ENCODE measurements around the gene COIL.
"Not testable (repeated sequence)": the region's sequence is repeated elsewhere in the genome, so short reads cannot be mapped to it uniquely, and the experiment has no call there.

The COIL gene

GRCh38 chr17:56978441-56979090 is 17.7 kb upstream of the COIL start:
- DNase-seq: no peak

- peak; percentile 78 for DNase-seq
Measured at GRCh38 chr17:56977673-56978395, 17.0 kb upstream of the COIL start, which contains the start of gene SCPEP1. Gene SCPEP1, plus strand, starts transcription at chr17:56978131. Its CDS starts 29 bp downstream, at chr17:56978160.

GRCh38 chr17:56976941-56977608 is 16.2 kb upstream of the COIL start:
- DNase-seq: no peak

GRCh38 chr17:56975656-56976055 is 14.8 kb upstream of the COIL start:
- DNase-seq: no peak

- DNase-seq: no peak
Measured at GRCh38 chr17:56974055-56974454, 13.2 kb upstream of the COIL start.

GRCh38 chr17:56973520-56973919 is 12.7 kb upstream of the COIL start:
- no peak for DNase-seq

- DNase-seq: no peak
Measured at GRCh38 chr17:56972111-56972730, 11.4 kb upstream of the COIL start.

GRCh38 chr17:56970974-56971373 is 10.1 kb upstream of the COIL start:
- no peak for DNase-seq

GRCh38 chr17:56966338-56966737 is 5.5 kb upstream of the COIL start:
- no peak for DNase-seq

GRCh38 chr17:56965681-56966080 is 4.8 kb upstream of the COIL start:
- DNase-seq: not testable (repeated sequence)

GRCh38 chr17:56965241-56965640 is 4.4 kb upstream of the COIL start:
- DNase-seq: not testable (repeated sequence)

- DNase-seq: no peak
Measured at GRCh38 chr17:56956992-56957391, 3.9 kb downstream of the COIL start.

- DNase-seq: no peak
Measured at GRCh38 chr17:56949595-56949994, 11.3 kb downstream of the COIL start.

- DNase-seq: no peak
Measured at GRCh38 chr17:56948491-56948890, 12.4 kb downstream of the COIL start.

- DNase-seq: no peak
Measured at GRCh38 chr17:56947741-56948140, 13.1 kb downstream of the COIL start.

- no peak for DNase-seq
Measured at GRCh38 chr17:56945938-56946505, 14.8 kb downstream of the COIL start.

- DNase-seq: no peak
Measured at GRCh38 chr17:56943505-56944125, 17.2 kb downstream of the COIL start.

GRCh38 chr17:56939869-56940484 is 20.9 kb downstream of the COIL start:
- no peak for DNase-seq

- DNase-seq: not testable (repeated sequence)
Measured at GRCh38 chr17:56938206-56938605, 22.6 kb downstream of the COIL start.

GRCh38 chr17:56937687-56938086 is 23.2 kb downstream of the COIL start:
- DNase-seq: no peak

- DNase-seq: no peak
Measured at GRCh38 chr17:56936697-56937322, 24.0 kb downstream of the COIL start.

GRCh38 chr17:56935461-56935860 is 25.4 kb downstream of the COIL start:
- no peak for DNase-seq

All from NK-92 treated with Interleukin-12 subunit alpha and Interleukin-12 subunit beta, amount 100 ng/mL, for 24 hours (cell line).